GM13976 (cell line): Measurements from ENCODE around the gene MYL2.
A peak's percentile ranks its signal among the peaks of the same experiment; 100 is the strongest.

Experiments
- DNase-seq: peaks from one replicate; pipeline ENCODE4 v3.0.0; 2012; ENCODE audit warnings: low spot score
- CTCF ChIP-seq: IDR thresholded peaks from 2 replicates; pipeline ENCODE4 v1.5.1; 2012; ENCODE audit warnings: borderline replicate concordance, mild to moderate bottlenecking; ENCODE audit not compliant: insufficient read depth; ENCODE audit errors: extremely low read depth, missing control alignments, control extremely low read depth
- in situ Hi-C: fragments of 300-500 bp; cut with MboI; formaldehyde crosslinking; loops from one replicate; pipeline ENCODE4 v1.12.0; 2022; ENCODE audit warnings: low sequenced_read_pairs, mixed read lengths, inconsistent platforms; ENCODE audit not compliant: unreplicated experiment

MYL2 gene

GRCh38 chr12:110906083-110906482 lies 14.3 kb downstream of the MYL2 start:
- DNase-seq = peak; percentile 55
- in situ Hi-C loops = no loop called here
- TF ChIP-seq CTCF = peak; percentile 47

GRCh38 chr12:110903511-110903910 lies 16.9 kb downstream of the MYL2 start:
- in situ Hi-C loops = no loop called here
- no peak for TF ChIP-seq CTCF
- no peak for DNase-seq

GRCh38 chr12:110901401-110901800 lies 19.0 kb downstream of the MYL2 start:
- in situ Hi-C loops = no loop called here
- no peak for DNase-seq
- TF ChIP-seq CTCF = no peak

- in situ Hi-C loops = no loop called here
- no peak for TF ChIP-seq CTCF
- no peak for DNase-seq
These were observed 23.8 kb downstream of the MYL2 start for GRCh38 chr12:110896559-110896958.

- DNase-seq = no peak
- in situ Hi-C loops = no loop called here
- no peak for TF ChIP-seq CTCF
These were observed 26.4 kb downstream of the MYL2 start for GRCh38 chr12:110893956-110894355.

GRCh38 chr12:110889361-110889760 lies 31.0 kb downstream of the MYL2 start:
- no peak for TF ChIP-seq CTCF
- no peak for DNase-seq
- in situ Hi-C loops = loop anchor here (10.0 kb wide), 1 partner anchor 285 kb away; no protein-coding TSS in a partner anchor
